H9 (cell line): ENCODE data around the gene RNF114. TPM values are rescaled to one million over a fixed set of nuclear protein-coding genes. Genes with fewer than 3 reads are reported as not detected.

Experiments
- DNase-seq: peaks from one replicate; pipeline ENCODE4 v3.0.0-alpha.2; 2017
- H2AFZ ChIP-seq: one replicate; pipeline ENCODE4 v1.6.1; 2013; ENCODE audit warnings: mild to moderate bottlenecking, low read length, control low read depth, moderate library complexity
- H2AK5ac ChIP-seq: 2 replicates; pipeline ENCODE4 v1.6.1; 2013; ENCODE audit warnings: low read length, control low read depth, mixed read lengths; ENCODE audit not compliant: insufficient read length
- H2BK120ac ChIP-seq: one replicate; pipeline ENCODE4 v1.6.1; 2013; ENCODE audit warnings: low read depth, mild to moderate bottlenecking, low read length, control low read depth, inconsistent platforms; ENCODE audit not compliant: poor library complexity, severe bottlenecking
- H2BK12ac ChIP-seq: 2 replicates; pipeline ENCODE4 v1.6.1; 2013; ENCODE audit warnings: low read length, control low read depth, mixed read lengths, low read depth; ENCODE audit not compliant: insufficient read length
- H2BK15ac ChIP-seq: 2 replicates; pipeline ENCODE4 v1.6.1; 2013; ENCODE audit warnings: low read depth, low read length, control low read depth
- H2BK20ac ChIP-seq: one replicate; pipeline ENCODE4 v1.6.1; 2013; ENCODE audit warnings: low read depth, mild to moderate bottlenecking, low read length, control low read depth, inconsistent platforms; ENCODE audit not compliant: poor library complexity, severe bottlenecking
- H2BK5ac ChIP-seq: 2 replicates; pipeline ENCODE4 v1.6.1; 2013; ENCODE audit warnings: low read length, control low read depth, mixed read lengths; ENCODE audit not compliant: insufficient read length
- H3K14ac ChIP-seq: 2 replicates; pipeline ENCODE4 v1.6.1; 2013; ENCODE audit warnings: low read length, control low read depth; ENCODE audit not compliant: insufficient read depth
- H3K18ac ChIP-seq: 2 replicates; pipeline ENCODE4 v1.6.1; 2013; ENCODE audit warnings: low read depth, mild to moderate bottlenecking, mixed read lengths, low read length, control low read depth; ENCODE audit not compliant: insufficient read length
- H3K23ac ChIP-seq: 2 replicates; pipeline ENCODE4 v1.6.1; 2013; ENCODE audit warnings: low read length, control low read depth, mixed read lengths, low read depth; ENCODE audit not compliant: insufficient read length
- H3K23me2 ChIP-seq: 2 replicates; pipeline ENCODE4 v1.6.1; 2013; ENCODE audit warnings: low read depth, mild to moderate bottlenecking, mixed read lengths, low read length, control low read depth; ENCODE audit not compliant: insufficient read length, poor library complexity, severe bottlenecking
- H3K27ac ChIP-seq: 2 replicates; pipeline ENCODE4 v1.5.1; 2013; ENCODE audit warnings: low read length, control low read depth, mixed read lengths, low read depth; ENCODE audit not compliant: insufficient read length
- H3K27me3 ChIP-seq: 2 replicates; pipeline ENCODE4 v1.6.1; 2013; ENCODE audit warnings: low read length, control low read depth, inconsistent platforms; ENCODE audit not compliant: insufficient read depth
- H3K4ac ChIP-seq: 2 replicates; pipeline ENCODE4 v1.6.1; 2013; ENCODE audit warnings: low read depth, mild to moderate bottlenecking, control low read depth, inconsistent platforms, low read length, moderate library complexity
- H3K4me1 ChIP-seq: 2 replicates; pipeline ENCODE4 v1.6.1; 2013; ENCODE audit warnings: low read length, control low read depth, inconsistent platforms; ENCODE audit not compliant: insufficient read depth
- H3K4me2 ChIP-seq: 2 replicates; pipeline ENCODE4 v1.6.1; 2013; ENCODE audit warnings: low read length, control low read depth, mixed read lengths; ENCODE audit not compliant: insufficient read length, insufficient read depth
- H3K56ac ChIP-seq: 2 replicates; pipeline ENCODE4 v1.6.1; 2013; ENCODE audit warnings: low read depth, mild to moderate bottlenecking, mixed read lengths, low read length, control low read depth; ENCODE audit not compliant: insufficient read length
- H3K79me1 ChIP-seq: 2 replicates; pipeline ENCODE4 v1.6.1; 2013; ENCODE audit warnings: low read depth, mild to moderate bottlenecking, moderate library complexity, low read length, control low read depth, inconsistent platforms; ENCODE audit not compliant: insufficient read depth, poor library complexity, severe bottlenecking
- H3K79me2 ChIP-seq: 2 replicates; pipeline ENCODE4 v1.6.1; 2013; ENCODE audit warnings: low read length, control low read depth, inconsistent platforms; ENCODE audit not compliant: insufficient read depth
- H3K9ac ChIP-seq: 2 replicates; pipeline ENCODE4 v1.6.1; 2013; ENCODE audit warnings: low read length, control low read depth, mixed read lengths; ENCODE audit not compliant: insufficient read length; ENCODE audit errors: extremely low read depth
- H3K9me3 ChIP-seq: one replicate; pipeline ENCODE4 v1.6.1; 2013; ENCODE audit warnings: low read depth, low read length, inconsistent platforms; ENCODE audit not compliant: control insufficient read depth
- H3T11ph ChIP-seq: one replicate; pipeline ENCODE4 v1.6.1; 2013; ENCODE audit warnings: mild to moderate bottlenecking, low read length, control low read depth, inconsistent platforms
- H4K20me1 ChIP-seq: one replicate; pipeline ENCODE4 v1.6.1; 2013; ENCODE audit not compliant: control insufficient read depth, insufficient read length, insufficient read depth
- H4K5ac ChIP-seq: 2 replicates; pipeline ENCODE4 v1.6.1; 2013; ENCODE audit warnings: low read depth, mild to moderate bottlenecking, mixed read lengths, low read length, control low read depth; ENCODE audit not compliant: insufficient read length
- H4K8ac ChIP-seq: replicated peaks from 2 replicates; pipeline ENCODE4 v1.6.1; 2013; ENCODE audit warnings: low read length, control low read depth, mixed read lengths, low read depth; ENCODE audit not compliant: insufficient read length
- H4K91ac ChIP-seq: 2 replicates; pipeline ENCODE4 v1.6.1; 2013; ENCODE audit warnings: low read depth, mild to moderate bottlenecking, moderate library complexity, mixed read lengths, low read length, control low read depth; ENCODE audit not compliant: insufficient read length
- H3K27ac Mint-ChIP-seq, 3 experiments: 2 replicates in 2 of 3; 3 replicates in 1 of 3; pipeline ENCODE4 v1.8.0; 2020 to 2021; ENCODE audit warnings: mixed read lengths in 3 of 3, mild to moderate bottlenecking in 1 of 3, moderate library complexity in 1 of 3
- H3K27me3 Mint-ChIP-seq: 2 replicates; pipeline ENCODE4 v1.8.0; 2021; ENCODE audit warnings: low read depth, mild to moderate bottlenecking, moderate library complexity, mixed read lengths
- H3K36me3 Mint-ChIP-seq, 3 experiments: 2 replicates in 2 of 3; 3 replicates in 1 of 3; pipeline ENCODE4 v1.8.0; 2020 to 2021; ENCODE audit warnings: low read depth in 3 of 3, mixed read lengths in 3 of 3; ENCODE audit not compliant: insufficient read depth in 1 of 3
- H3K4me1 Mint-ChIP-seq, 2 experiments: 2 replicates each; pipeline ENCODE4 v1.8.0; 2020; ENCODE audit warnings: mixed read lengths in 2 of 2
- H3K4me3 Mint-ChIP-seq, 2 experiments: 2 replicates in 1 of 2; 3 replicates in 1 of 2; pipeline ENCODE4 v1.8.0; 2020 to 2021; ENCODE audit warnings: mild to moderate bottlenecking in 2 of 2, mixed read lengths in 2 of 2, moderate library complexity in 1 of 2
- H3K9me3 Mint-ChIP-seq, 2 experiments: 2 replicates in 1 of 2; 3 replicates in 1 of 2; pipeline ENCODE4 v1.8.0; 2020; ENCODE audit warnings: mild to moderate bottlenecking in 2 of 2, mixed read lengths in 2 of 2, moderate library complexity in 1 of 2
- WGBS: extraction: QIAGEN DNeasy Blood & Tissue Kit; methylation state at CpG from one replicate; pipeline ENCODE4 v1.1.7; 2013; ENCODE audit warnings: missing lambda C conversion rate, low lambda C conversion rate, mixed read lengths; ENCODE audit not compliant: insufficient read length; ENCODE audit errors: extremely low coverage; 5-methylcytosine and 5-hydroxymethylcytosine counted together
- total RNA-seq: library from RNA; stranded (reverse); gene quantifications from 2 replicates; pipeline ENCODE4 v1.2.1, GENCODE V29; 2021
- TF ChIP-seq, protein P1 (sequence below): fragments of 200-600 bp; sonication (generic); conservative IDR thresholded peaks from 3 replicates; pipeline ENCODE4 v1.8.0; 2021; ENCODE audit warnings: antibody characterized with exemption, mild to moderate bottlenecking

The RNF114 gene
- total RNA-seq, 1 experiment from 2014 or later, result 75.5 TPM

DNA sequence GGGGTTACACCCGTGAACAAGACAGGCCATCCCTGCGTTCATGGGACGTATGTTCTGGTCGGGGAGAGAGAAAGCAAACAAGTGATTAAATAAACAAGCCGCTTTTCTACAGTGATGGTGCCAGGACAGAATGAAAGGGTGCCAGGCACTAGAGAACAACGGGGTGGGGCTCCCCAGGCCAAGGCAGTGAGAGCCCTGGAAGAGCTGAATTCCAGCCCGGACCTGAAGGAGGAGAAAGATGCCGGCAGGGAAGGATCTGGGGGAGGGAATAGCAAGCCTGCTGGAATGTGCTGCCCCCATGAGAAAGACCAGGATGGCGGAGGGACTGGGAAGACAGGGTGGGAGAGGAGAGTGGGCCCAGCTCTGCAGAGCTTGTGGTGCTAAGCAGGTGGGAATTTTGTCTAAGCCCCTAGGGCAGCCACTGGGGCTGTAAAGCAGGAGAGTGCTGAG lies 54.1 kb downstream of the RNF114 start:
- TF ChIP-seq, protein P1, sequence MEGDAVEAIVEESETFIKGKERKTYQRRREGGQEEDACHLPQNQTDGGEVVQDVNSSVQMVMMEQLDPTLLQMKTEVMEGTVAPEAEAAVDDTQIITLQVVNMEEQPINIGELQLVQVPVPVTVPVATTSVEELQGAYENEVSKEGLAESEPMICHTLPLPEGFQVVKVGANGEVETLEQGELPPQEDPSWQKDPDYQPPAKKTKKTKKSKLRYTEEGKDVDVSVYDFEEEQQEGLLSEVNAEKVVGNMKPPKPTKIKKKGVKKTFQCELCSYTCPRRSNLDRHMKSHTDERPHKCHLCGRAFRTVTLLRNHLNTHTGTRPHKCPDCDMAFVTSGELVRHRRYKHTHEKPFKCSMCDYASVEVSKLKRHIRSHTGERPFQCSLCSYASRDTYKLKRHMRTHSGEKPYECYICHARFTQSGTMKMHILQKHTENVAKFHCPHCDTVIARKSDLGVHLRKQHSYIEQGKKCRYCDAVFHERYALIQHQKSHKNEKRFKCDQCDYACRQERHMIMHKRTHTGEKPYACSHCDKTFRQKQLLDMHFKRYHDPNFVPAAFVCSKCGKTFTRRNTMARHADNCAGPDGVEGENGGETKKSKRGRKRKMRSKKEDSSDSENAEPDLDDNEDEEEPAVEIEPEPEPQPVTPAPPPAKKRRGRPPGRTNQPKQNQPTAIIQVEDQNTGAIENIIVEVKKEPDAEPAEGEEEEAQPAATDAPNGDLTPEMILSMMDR, result no peak
- no peaks in the 10 kb centered on the region for H3K9me3 ChIP-seq
- H2BK20ac ChIP-seq, result no peak overlapping the region
- H3K23me2 ChIP-seq, result no peaks in the 10 kb centered on the region
- H3K4ac ChIP-seq, result no peak overlapping the region
- H3K79me2 ChIP-seq, result no peaks in the 10 kb centered on the region; the same call in 1 of the 2 replicates
- no CpG with 5 or more reads among the region's 9 CpGs for WGBS
- H3K18ac ChIP-seq, result no peak overlapping the region
- no peaks in the 10 kb centered on the region; the same call in 1 of the 2 replicates for H3K27me3 Mint-ChIP-seq
- H3K9me3 Mint-ChIP-seq, result no peaks in the 10 kb centered on the region
- H2BK120ac ChIP-seq, result no peak overlapping the region
- H3K4me1 ChIP-seq, result peaks cover 7% of the 10 kb centered on the region; the same call in 1 of the 2 replicates
- no peak overlapping the region for H3K23ac ChIP-seq
- no peaks in the 10 kb centered on the region for H3K79me1 ChIP-seq
- no peak overlapping the region for H2AK5ac ChIP-seq
- H4K5ac ChIP-seq, result no peak overlapping the region
- H3K36me3 Mint-ChIP-seq, result peaks cover 4 to 20% (median 18%) of the 10 kb centered on the region in 3 experiments; a peak in 6 of 7 replicates
- H3K27ac ChIP-seq, result no peak overlapping the region
- no peak overlapping the region for H2BK15ac ChIP-seq
- peak overlapping the region; percentile 30 to 94 (median 67); a peak in 5 of 7 replicates for H3K27ac Mint-ChIP-seq
- H3K14ac ChIP-seq, result 0 out of 2 replicates have a peak overlapping the region, but pooled peaks have one; percentile 14
- H2BK12ac ChIP-seq, result no peak overlapping the region
- DNase-seq, result no peak
- H4K8ac ChIP-seq, result no peak overlapping the region
- H3T11ph ChIP-seq, result no peak overlapping the region
- no peak overlapping the region for H4K91ac ChIP-seq
- H2AFZ ChIP-seq, result no peak overlapping the region
- H3K27me3 ChIP-seq, result no peaks in the 10 kb centered on the region
- H3K9ac ChIP-seq, result no peak overlapping the region
- H2BK5ac ChIP-seq, result no peak overlapping the region
- H3K4me3 Mint-ChIP-seq, result peak overlapping the region in 1 of 2 experiments; percentile 8; a peak in 1 of 5 replicates
- H3K4me2 ChIP-seq, result no peak overlapping the region
- H3K4me1 Mint-ChIP-seq, result peaks cover 51 to 70% of the 10 kb centered on the region in 2 experiments
- H3K56ac ChIP-seq, result no peak overlapping the region
- H4K20me1 ChIP-seq, result peaks cover 2% of the 10 kb centered on the region
